Right renal cortex interstitium (tissue), 3 donors: ENCODE measurements around the gene ABHD16A. TPM values are rescaled to one million over a fixed set of nuclear protein-coding genes. Genes with fewer than 3 reads are reported as not detected.

Experiments used
- DNase-seq, 3 donors: peaks; one replicate each; pipeline ENCODE4 v3.0.0-alpha.2; 2013; ENCODE audit warnings: low read depth in 3 of 3, low spot score in 2 of 3
- polyA plus RNA-seq, 3 donors: library from polyadenylated mRNA; unstranded; fragments of 120-200 nt; gene quantifications; one replicate each; pipeline ENCODE4 v1.2.1, GENCODE V29; 2013; ENCODE audit not compliant: insufficient read length in 3 of 3

The ABHD16A gene
- polyA plus RNA-seq, 3 donors, result 54.8 to 57.3 (median 55.2) TPM

GRCh38 chr6:31733734-31734133 lies 30.6 kb upstream of the ABHD16A start:
- DNase-seq, result no peak

DNA sequence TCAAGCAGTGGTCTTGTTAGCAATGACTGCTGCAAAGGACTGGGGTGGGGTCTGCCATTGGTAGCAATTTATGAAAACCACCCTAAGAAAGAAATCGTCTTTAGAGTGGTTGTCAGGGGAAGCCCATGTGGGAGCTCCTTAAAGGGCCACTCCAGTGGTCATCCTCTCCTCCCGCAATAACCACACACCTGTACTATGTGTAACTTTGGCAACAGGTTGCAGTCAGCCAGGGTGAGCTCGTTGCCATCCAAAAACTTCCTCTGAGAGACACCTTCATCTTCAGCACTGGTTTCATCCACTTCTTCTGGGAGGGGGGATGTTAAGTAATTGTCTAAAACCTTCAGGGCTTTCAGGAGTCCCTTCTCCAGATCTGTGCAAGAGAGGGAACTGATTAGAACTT lies 28.9 kb upstream of the ABHD16A start:
- no peak for DNase-seq

- DNase-seq, result no peak
Observed at GRCh38 chr6:31730631-31731086, 27.5 kb upstream of the ABHD16A start.

DNA sequence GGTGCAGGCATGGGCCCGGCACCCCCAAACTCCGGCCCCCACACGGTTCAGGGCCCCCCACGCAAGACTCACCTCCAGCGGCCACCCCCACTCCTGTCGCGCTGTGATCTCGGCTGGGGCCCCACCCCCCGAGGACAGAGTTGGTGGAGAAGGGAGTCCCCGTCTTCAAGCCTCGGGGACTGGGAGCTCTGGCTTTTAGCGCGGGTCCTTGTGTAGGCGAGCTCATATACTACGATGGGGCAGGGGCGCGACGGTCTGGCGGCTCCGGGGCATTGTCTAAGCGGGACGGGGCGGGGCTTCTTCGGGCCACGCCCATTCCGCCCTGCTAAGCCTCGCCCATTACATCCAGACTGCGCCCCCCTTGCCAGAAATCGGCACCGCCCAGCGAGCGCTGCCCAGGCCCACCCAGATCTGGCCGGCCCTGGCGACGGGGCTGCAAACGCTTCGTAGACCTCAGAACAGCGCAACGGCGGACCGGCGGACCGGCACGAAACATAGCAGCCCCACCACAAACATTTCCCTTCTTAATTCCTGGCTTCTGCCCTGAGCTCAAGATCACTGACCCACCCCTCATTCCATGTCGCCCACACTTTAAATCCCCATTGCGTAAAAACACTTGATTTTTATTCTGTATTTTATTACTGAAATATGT lies 27.0 kb upstream of the ABHD16A start:
- DNase-seq, result peak; percentile 62 to 89 (median 88)

- peak; percentile 86 to 89 (median 89) for DNase-seq
Observed at GRCh38 chr6:31729515-31729978, 26.4 kb upstream of the ABHD16A start.

DNA sequence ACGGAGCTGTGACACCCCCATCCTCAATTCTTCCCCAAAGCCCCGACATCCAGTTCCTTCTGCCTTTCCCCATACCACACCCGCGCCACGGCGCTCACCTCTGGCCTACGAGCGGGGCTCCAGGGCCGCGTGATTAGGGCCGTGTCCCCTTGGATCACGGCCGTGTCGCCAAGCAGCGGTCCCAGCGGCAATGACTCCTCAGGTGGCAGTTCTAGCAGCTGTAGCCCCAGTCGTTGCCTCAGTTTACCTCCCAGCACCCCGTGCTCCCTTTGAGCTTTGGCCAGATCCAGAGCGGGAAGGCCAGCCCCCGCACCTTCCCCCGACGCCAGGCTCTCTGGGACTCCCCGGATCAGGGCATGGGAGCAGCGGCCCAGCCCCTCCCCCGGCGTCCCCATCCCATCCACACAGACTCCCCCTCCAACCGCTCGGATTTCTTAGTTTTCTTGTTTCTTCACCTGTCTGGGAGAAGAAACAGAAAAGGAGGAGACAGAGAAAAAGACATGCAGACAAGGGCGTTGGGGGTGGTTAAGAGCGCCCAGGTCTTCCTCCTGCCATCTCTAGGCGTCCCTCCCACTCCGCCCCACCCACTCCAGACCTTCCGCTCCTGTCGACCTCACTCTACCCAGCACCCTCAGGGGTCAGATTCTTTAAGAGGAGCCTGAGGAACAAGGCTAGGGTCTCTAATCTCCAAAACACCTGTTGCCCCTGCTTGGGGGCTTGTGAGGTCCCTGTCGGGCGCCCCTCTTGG lies 25.8 kb upstream of the ABHD16A start, which contains the start of gene DDAH2:
Gene DDAH2, minus strand, starts transcription at position 533 of the 748 bp plus-strand sequence. Its CDS starts 138 bp downstream, at position 395.
- no peak for DNase-seq

DNA sequence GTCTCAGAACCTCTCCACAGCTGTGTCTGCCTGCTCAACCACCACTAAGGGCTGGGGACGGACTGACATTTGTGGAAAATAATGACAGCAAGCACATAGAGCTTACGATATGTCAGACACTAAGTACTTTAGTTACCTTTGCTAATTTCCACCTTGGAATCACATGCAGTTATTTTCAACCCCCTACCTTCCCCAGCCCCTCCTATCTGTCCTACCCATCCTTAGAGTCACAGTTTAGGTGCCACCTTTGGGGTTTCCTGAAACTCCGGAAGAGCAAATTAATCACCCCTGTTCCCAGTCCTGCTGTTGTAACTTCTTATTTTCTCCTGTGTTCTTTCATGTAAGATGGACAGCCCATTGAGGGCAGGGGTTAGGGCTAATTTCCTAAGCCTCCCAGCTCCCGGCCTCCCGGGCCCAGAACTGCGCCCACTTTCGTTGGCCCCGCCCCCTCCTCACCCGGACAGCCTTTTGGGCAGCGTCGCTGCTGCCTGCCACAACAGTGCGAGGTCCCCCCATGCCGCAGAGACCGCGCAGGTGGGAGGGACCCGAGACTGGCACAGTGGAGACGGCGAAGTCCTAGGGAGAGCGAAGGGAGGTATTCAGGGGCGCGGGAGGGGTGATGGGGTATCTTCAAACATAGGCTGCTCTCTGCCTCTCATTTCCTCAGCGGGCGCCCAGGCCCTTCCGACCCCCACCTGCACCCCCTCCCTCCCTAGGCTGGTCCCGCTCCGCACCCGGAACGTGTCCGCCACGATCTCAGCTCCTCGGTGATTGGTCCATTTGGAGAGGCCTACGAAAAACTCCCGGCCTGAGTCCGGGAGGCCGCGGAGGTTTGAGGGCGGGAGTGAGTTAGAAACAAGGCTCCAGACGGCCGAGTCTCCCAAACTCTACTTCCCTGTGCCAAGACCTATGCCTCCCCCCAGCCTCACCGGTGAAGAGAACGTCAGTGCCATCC lies 24.9 kb upstream of the ABHD16A start:
- no peak for DNase-seq

DNA sequence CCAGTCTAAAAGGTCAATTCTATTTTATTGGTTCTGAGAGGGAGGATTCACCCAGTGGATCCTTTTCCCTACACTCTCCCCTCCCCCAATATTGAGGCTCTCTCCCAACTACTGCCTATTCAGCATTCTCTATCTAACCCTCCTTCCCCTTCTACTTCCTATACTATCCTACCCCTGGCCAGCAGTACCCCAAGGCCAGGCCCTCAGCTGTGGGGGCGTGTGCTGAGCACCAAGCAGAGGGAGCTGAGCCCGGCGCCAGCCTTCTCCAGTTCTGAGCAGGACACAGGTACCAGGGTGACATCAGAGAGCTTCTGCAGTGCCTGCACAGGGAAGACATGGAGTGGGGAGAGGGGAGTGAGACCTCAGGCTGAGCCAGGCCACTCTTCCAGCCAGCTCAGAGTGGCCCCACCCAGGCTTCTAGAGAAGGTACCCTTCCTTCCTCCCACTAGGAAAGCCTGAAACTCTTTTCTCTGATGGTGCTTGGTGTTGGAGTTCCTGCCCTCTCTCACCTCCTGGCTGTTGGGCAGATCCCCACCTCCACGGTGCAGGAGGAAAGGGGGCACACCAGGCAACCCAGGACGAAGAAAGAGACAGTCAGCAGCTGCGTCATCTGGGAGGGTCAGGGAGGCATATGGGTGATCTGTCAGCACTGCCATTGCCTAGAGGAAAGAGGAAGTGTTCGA lies 24.1 kb upstream of the ABHD16A start:
- no peak for DNase-seq

DNA sequence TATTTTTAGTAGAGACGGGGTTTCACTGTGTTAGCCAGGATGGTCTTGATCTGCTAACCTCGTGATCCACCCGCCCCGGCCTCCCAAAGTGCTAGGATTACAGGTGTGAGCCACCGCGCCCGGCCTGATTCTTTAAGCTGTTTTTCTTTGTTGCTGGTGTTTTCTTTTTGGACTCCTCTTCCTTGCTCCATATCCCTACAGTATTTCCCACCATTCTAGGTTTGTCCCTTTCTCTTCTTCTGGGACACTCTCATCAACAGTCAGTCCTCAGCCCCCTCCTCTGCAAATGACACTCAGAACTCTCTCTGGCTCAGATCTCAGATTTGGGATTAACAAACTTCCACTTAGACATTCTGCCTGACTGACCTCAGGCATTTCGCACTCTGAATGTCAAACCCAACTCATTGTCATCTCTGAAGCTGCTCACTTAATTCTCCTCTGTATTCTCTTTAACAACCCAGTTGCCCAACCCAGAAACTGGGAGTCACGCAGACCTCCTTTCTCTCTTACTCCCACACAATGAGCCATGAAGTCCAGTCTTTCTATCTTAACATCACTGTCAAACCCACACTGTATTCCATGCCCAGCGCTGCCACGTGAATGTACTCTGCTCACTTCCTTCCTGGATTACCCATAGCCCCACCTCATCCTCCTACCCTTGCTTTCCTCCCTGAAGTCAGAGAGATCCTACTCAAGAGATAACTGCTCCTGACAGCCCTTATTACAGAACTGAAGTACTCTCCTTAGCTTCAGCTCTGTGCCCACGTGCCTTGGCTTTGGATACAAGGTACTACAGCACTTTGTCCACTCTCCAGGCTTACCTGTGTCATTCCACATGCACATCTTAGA lies 22.6 kb upstream of the ABHD16A start:
- DNase-seq, result no peak

DNA sequence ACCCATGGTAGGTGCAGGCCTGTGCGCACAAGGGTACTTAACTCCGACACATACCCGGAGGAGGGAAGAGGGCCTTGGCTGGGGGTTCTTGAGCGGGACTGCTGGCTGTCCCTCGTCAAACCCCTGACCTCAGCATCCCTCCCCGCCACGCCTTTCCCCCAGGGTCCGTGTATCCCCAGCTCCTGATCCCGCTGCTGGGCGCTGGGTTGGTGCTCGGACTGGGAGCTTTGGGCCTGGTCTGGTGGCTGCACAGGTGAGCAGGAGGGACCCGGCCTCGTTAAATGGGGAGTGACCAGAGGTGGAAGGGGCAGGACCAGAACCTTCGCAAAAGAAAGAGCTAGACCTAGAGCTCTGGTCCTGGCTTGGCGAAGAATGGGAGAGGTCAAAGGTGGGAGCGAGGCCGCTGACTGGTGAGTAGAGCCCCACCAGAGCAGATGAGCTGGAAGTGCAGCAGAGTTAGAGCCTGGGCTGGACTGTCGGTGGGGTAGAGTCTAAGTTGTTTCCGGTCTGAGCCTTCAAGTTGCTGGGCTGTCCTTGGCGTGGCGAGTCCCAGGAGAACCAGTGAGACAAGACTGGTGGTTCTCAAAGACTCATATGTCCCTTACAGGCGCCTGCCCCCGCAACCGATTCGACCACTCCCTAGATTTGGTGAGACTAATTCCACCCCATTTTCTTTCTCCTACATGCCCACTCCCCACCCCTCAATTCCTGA lies 21.0 kb upstream of the ABHD16A start:
- no peak for DNase-seq

- no peak for DNase-seq
Observed at GRCh38 chr6:31723245-31723979, 20.3 kb upstream of the ABHD16A start, which contains the start of gene MPIG6B. TSS of gene MPIG6B (plus strand) at chr6:31723373. CDS start at chr6:31723384, 11 bp downstream.

DNA sequence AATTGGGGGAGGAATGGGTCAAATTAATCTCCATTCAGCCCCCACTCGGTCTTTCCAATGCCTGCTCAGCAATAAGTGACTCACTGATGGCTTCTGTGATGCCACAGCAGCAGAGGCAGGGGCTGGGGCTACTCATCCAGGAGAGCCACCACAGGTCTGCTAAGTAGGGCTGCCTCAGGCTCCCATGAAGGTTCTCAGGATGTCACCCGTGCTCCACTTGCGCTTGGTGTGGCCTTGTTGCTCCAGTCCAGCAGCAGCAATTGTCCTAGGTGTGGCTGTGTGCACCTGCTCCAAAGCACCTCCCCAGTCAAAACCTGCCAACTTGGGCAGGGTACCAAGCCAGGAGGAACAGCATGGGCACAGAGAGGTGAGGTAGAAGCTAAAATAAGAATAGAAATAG lies 19.0 kb upstream of the ABHD16A start:
- no peak for DNase-seq

DNA sequence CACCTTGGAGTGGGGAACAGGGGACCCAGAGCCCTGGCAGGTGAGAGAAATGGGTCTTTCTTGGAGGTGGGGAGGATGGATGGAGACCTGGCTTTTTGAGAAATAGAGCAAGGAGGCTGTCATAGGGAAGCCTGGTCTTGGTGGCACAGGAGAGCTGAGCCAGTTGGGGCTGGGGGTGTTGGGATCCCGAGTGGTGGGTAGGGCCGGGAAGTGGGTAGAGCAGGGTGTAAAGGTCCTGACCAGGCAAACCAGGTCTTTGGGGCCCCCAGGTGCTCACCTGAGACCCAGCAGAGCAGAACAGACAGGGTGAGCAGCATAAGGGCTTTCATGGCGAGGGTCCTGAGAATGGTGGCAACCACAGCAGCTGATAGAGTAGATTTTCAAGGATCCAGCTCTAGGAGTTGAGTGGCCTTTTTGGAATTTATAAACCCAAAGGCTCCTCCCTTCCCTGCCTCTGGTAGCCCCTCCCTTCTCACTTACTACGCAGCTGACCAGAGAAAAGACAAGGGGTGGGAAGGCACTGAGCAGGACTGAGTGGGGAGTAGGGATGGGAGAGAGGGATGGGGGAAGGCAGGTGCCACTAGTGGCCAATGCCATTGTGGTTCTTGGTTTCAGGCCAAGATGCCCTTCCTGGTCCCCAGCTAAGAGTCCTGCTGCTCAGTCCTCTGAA lies 18.4 kb upstream of the ABHD16A start, which contains the start of gene LY6G6C:
Gene LY6G6C, minus strand, starts transcription at position 396 of the 670 bp plus-strand sequence. Its CDS starts 67 bp downstream, at position 329.
- no peak for DNase-seq

GRCh38 chr6:31720196-31720770 lies 17.2 kb upstream of the ABHD16A start:
- no peak for DNase-seq

GRCh38 chr6:31719001-31719400 lies 15.9 kb upstream of the ABHD16A start:
- DNase-seq, result no peak

- DNase-seq, result no peak
Observed at GRCh38 chr6:31718265-31718664, 15.1 kb upstream of the ABHD16A start.
